HG02981 (cell line): ENCODE data around the gene RGS16.
"Not testable (repeated sequence)": the region's sequence is repeated elsewhere in the genome, so short reads cannot be mapped to it uniquely, and the experiment has no call there.

ENCODE experiments used
- ATAC-seq: cut with Tn5 transposase; IDR thresholded peaks from one replicate; pipeline ENCODE4 v1.9.1; 2021; ENCODE audit warnings: mild to moderate bottlenecking, moderate library complexity; ENCODE audit not compliant: unreplicated experiment

RGS16 gene, protein sequence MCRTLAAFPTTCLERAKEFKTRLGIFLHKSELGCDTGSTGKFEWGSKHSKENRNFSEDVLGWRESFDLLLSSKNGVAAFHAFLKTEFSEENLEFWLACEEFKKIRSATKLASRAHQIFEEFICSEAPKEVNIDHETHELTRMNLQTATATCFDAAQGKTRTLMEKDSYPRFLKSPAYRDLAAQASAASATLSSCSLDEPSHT

DNA sequence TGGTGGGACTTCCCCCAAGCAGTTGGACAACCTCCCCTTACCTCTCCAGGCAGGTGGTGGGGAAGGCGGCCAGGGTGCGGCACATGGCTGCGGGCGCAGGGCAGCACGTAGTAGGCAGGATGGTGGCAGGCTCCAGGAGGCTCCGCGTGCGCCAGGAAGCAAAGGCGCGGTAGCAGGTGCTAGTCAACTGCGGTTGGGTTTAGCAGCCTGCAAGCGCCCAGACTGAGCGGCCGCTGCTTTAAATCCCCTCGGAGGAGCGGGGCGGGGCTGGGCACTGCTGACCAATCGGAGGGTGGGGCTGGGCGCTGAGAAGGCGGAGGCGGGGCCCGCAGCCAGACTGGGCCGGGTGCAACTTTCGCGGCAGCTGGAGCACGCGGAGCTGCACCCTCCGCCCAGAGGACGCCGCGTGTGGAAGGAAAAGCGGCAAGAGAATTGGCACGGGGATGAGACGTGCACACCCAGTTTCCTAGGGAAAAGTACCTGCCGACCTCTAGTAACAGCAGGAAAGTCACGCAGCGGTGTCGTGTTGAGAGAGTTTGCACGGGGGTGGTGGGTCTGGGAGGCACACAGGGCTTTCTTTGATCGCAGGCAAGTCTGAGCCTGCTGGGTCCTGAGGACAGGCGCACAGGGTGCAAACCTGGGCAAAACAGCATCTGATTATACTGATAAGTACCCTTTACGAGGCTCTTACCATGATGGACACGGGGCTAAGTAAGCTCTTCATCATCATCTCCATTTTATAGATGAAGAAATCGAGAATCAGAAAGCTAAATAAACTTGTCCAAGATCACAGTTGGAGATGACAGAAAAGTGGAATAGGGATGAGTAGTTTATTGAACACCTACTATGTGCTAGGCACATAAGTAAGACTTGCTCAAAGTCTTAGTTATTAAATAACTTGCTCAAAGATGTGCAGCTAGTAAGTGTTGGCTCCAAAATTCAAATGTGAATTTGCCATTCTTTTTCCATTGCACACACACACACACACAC, at the start of gene RGS16:
Gene RGS16 (minus strand): TSS at position 215 of the 990 bp plus-strand sequence. CDS start 130 bp downstream, at position 85.
- peak; percentile 85 for ATAC-seq

DNA sequence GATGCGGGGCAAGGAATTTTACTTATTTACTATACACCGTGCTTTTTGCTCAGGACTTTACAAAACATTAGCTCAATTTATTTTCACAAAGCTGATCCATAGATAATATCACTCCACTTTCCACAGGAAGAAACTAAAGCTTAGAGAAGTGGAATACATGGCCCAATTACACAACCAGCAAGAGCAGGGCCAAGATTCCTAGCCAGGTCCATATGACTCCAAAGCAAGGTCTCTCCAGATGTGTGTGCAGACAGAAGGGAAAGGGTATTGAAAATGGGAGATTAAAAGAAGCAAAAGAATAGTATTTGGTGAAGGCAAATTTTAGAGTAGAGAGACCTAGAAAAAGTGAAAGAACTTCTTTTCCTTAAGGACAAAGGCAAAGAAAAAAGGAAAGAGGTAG, 49.8 kb upstream of the RGS16 start:
- no peak for ATAC-seq

DNA sequence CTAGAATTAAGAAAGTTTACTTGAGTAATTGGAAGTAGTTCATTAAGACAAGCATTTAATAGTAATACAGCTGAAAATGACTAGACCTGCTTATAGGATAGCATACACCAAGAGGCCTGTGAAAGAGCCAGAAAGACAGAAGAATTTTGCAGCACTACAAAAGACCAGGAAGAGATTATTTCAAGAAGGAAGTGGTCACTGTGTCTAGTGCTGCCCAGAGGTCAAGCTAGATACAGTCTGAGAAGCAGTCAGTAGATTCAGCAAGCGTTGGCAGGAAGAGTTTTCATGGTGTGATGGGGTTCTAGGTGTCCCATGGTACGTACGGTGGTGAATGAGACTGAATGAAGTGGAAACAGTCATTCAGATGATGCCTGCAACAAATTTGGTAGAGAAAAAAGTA, 48.7 kb upstream of the RGS16 start:
- ATAC-seq = no peak

DNA sequence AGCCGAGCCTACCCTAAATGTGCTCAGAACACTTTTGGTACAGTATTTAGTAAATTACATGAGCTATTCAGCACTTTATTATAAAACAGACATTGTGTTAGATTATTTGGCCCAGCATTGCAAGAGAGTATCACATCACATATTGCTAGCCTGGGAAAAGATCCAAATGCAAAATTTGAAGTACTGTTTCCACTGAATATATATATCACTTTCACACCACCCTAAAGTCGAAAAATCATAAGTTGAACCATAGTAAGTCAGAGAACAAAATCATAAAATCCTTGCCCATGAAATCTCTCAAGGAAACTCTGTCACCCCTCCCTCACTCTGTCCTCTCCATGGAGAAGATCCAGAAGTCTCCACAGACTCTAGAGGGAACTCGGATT, 47.1 kb upstream of the RGS16 start:
- no peak for ATAC-seq

DNA sequence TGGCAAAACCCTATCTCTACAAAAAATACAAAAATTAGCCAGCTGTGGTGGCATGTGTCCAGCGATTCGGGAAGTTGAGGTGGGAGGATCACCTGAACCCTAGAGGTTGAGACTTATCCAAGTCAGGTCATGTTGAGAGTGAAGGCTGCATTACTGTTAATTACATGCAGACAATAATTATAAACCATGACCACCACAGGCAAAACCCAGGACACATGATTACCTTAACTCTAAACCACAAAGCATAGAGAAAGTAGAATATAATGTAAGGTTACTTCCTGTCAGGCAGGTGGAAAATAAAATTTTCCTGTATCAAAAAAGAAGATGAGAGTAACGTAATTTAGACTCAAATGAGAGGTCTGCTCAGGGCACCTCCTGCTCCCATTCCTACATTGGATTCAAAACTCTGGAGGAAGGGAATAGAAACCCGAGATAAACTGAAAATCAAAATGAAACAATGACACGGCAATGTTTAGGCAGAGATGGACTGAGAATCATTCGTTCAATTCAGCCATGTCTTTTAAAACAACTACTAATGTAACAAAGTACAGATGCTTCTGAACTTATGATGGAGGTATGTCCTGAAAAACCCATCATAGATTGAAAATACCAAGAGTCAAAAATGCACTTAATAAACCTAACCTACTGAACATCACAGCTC, 46.6 kb upstream of the RGS16 start:
- ATAC-seq = peak; percentile 54

DNA sequence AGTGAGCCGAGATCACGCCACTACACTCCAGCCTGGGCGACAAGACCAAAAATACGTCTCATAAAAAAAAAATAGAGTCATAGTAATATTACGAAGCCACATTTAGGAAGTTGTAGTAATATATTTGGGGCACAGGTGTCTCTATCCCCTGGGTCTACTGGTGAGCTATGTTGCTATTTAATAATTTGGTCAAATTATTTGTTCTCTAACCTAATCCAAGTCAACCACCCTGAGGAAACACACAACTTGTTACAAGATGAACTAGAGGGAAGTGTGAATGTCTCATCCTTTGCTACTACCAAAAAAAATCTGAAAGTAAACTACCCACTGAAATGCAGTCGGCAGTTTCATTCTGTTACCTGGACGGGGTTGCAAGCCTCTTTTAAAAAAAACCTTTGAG, 44.9 kb upstream of the RGS16 start:
- peak; percentile 43 for ATAC-seq

DNA sequence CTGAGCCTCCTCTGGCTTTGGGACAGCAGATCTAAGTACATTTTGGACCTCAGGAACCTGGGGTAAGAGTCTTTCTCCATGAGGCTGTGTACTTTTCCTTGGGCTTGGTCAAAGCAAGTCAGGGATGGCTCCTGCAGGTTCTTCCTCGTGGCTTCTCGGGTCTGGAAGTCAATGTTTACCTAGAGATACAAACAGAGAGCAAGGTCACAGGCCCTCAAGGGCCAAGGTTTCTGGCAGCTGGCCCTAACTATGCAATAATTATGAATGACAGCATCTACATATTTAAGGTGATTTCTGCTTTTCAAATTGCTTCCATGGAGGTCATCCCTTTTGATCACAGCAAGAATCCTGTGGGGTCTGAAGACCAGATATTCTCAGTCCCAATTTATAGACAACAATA, 42.5 kb upstream of the RGS16 start:
- no peak for ATAC-seq

DNA sequence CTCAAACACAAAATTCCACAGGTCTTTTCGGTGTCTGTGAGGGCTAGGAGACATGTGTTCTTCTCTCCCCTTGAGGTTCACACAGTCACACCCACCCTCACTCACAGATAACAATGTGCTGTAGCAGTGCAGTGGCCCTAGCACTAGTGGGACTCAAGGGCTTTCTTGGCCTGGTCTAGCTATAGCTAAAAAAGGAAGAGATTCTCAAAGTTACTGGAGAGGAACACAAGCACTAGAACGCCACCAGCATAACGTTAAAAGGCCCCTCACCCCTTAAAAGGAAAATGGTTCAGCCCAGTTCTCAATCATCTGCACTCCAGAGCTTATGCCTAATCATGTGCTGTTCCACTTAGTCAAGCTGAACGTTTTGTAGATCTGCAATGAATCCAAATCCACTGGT, 40.7 kb upstream of the RGS16 start:
- no peak for ATAC-seq

DNA sequence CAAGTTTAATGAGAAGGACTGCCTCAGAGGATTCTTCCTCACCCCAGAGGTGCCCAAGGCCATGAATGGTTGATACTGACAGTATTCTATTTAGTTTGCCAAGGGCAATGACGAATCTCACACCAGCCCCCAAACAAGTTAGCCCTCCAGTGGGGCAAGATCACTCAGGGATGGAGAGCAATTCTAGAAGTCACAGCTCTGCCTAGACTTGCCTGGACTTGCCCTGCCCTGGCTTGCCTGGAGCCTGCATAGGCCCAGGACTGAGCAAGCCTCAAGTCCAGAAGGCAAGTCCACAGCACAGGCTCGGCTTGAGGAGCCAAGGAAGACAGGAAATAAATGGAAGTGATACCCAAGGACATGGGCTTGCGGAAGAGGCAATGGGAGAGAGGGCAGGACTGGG, 39.5 kb upstream of the RGS16 start:
- no peak for ATAC-seq

DNA sequence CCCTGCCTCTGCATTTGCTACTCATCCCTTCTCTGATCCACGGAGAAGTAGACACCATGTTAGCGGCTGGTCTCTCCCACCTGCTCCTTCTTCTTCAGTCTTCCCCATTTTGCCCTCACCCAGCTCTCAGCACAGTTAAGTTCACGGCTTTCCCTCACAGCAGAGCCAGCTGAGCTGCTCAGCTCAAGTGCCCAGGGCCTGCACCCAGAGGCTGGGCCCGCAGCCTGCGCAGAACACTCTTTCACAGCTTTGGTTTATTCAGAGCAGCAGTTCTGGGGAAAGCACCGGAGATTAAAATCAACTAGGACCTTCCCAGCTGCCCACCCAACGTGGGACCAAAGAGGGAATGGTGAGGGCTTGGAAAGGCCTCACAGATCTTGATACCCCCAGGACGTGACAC, 38.3 kb upstream of the RGS16 start:
- no peak for ATAC-seq

DNA sequence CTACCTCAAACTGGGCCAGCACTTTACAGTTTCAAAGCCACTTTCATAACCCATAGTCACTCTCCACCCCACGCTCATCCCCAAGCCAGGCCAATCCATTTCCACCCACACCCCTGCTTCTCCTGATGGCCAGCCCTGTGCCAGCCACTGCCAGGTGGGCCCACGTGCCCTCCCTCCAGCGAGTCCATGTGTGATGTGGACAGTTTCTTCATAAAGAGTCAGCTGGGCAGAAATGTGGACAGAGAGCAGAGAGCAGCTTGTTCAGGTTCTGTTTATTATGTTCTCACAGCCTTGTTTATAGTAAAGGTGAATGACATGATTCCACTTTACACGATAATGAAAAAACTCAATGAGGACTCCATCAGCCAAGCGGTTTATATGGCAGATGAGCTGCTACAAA, 37.4 kb upstream of the RGS16 start:
- ATAC-seq = no peak

DNA sequence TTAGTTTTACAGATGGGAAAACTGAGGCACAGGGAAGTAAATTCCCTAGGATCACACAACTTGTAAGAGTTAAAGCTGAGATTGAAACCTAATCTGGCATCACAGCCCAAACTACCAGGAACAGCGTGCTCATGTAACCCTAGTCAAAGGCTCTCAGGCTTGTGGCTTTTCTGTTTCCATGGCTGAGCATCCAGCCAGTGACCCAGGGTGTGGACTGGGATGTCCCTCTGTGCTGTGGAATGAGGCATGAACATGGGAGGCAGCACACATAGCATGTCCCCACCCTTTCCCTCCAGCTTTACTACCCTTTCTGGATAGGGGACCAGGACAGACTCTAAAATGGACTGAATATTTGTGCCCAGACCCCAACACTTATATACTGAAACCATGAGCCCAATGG, 35.1 kb upstream of the RGS16 start:
- ATAC-seq = no peak

DNA sequence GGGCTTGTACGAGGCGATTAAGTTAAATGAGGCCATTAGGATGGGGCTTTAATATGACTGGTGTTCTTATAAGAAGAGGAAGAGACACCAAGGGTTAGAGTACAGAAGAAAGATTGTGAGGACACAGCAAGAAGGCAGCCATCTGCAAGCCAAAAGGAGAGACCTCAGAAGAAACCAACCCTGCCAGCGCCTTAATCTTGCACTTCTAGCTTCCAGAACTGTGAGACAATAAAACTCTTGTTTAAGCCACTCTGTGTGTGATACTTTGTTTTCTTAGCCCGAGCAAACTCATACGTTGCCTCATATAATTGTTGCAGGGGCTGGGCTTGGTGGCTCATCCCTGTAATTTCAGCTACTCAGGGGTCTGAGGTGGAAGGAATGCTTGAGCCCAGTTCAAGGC, 33.6 kb upstream of the RGS16 start:
- no peak for ATAC-seq

DNA sequence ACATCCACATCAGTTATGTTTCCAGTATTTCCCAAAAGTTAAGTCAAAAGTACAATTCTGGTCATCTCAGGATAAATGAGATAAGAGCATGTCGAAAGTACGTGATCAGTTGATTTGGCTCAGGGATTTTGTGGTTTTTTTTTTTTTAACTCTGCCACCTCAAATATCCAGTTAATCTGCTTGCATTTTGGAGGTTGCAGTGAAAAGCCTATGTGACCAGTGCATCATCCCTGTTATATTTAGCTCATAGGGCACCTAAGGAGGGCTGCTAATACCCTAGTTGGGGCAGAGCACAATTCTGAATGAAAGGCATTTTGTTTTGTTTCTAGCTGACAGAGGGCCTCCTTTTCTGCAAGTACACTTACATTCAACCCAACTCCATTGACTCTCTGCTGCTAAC, 31.7 kb upstream of the RGS16 start:
- ATAC-seq = no peak

DNA sequence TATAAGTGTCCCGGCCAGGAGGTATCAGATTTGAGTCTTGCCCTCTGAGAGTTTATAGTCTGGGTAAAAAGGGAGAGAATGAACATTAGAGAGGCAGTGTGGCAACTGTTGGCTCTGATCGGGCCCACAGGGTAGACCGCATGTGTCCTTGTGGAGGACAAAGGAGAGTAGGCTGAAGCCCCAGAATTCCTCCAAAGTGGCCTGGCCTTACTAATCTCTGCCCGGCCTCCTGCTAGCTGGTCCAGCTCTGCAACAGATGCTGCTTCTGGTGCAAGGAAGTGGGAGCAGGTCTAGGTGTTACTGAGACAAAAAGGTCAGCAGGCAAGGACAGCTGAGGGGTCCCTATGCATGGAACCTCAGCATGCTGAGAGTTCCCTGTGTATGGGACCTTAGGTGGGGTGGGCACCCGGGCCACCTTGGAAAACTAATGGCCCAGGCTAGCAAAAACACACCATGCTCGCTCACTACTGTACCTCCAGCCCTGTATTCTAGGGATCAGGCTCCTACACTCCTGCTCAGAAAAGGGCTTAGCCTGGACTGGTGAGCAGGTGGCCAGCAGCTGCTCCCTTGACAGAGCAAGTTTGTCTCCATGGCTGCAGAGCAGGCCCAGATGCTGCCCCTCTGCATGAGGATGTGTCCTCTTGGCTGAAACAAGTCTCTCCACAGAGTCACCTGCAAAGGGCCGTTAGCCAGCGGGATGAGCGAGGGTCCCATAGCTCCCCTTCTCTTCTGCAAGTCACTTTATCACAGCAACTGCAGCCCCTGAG, 30.3 kb upstream of the RGS16 start:
- ATAC-seq = no peak

DNA sequence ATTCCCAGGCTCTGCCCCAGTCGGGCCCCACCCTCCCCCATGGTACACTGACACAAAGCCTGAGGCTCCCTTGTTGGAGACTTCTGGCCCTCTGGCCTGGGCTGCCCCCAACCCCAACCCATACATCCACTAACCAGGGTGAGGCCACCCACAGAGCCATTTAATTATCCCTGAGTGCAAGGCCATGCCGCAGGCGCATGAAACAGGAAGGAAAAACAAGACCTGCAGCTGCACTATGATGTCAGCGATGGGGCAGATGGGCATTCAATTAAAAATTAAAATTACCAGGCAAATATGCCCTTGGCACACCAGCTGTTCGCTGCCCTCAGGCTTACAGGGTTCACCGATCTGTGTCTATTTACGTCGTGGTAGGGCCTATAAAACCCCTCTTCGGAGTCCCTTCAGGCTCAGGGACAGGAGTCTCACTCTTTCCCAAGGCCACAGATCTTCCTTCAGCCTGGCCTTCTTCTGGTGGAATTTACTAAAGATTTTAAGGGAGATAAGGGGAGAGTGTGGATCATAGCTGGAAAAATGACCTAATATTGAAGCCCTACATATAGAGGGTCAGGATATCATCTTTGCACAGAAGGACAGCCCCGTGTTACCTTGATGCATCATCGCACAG, 29.6 kb upstream of the RGS16 start:
- ATAC-seq = no peak

DNA sequence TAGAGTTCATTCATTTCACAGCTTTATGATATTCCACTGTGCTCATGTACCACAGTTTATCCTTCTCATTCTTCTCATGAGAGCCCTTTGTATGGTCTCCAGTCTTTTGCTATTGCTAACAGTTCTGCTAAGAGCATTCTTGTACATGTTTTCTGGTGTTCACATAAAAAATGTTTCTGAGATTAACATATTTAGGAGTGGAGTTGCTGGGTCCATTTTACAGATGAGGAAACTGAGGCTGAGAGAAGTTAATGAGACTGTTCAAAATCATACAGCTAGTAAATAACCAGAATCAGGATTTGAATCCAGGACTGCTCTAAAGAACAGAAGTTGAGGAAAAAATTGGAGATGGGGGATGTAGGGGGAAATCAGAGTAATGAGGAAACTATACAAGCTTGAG, 28.8 kb upstream of the RGS16 start:
- ATAC-seq = no peak

DNA sequence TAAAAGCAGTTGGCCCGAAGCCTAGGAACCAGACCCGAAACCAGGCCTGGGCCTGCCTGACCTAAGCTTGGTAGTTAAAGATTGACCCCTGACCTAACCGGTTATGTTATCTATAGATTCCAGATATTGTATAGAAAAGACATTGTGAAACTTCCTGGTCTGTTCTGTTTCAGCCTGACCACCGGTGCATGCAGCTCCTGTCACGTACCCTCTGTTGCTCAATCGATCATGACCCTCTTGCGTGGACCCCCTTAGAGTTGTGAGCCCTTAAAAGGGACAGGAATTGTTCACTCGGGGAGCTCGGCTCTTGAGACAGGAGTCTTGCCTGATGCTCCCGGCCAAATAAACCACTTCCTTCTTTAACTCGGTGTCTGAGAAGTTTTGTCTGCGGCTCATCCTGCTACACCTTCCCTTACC, 28.3 kb upstream of the RGS16 start:
- ATAC-seq = not testable (repeated sequence)

DNA sequence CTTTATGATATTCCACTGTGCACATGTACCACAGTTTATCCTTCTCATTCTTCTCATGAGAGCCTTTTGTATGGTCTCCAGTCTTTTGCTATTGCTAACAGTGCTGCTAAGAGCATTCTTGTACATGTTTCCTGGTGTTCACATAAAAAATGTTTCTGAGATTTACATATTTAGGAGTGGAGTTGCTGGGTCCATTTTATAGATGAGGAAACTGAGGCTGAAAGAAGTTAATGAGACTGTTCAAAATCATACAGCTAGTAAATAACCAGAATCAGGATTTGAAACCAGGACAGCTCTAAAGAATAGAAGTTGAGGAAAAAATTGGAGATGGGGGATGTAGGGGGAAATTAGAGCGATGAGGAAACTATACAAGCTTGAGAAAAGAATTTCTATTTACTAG, 27.8 kb upstream of the RGS16 start:
- ATAC-seq = no peak

DNA sequence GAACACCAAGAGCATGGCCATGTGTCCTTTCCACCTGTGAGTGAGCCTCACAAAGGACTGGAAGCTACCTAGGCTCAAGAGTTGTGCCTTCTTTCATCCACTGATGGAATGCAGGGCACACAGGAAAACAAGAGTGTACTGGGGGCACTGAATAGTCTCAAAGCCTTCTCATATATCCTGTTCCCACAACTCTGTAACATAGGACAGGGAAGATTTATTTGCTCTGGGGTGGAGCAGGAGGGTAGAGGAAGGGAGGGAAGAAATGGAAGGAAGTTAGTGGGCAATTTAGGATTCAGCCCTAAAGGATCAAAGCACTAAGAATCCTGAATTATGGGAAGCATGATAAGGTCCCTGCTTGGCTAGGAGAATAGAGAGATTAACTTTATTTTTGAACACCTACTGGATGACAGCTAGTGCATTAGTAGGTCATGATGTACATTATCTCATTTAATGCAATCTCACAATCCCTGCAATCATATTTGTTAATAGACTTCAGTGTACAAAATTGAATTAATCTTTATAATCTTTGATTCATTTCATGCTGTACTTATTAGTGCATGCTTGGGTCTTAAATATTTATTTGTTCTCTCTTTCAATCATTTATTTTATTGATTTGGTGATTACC, 27.0 kb upstream of the RGS16 start:
- no peak for ATAC-seq
